Pancreas (tissue), 10 donors: Measurements from ENCODE around the gene PAQR4. TPM values are rescaled to one million over a fixed set of nuclear protein-coding genes. Genes with fewer than 3 reads are reported as not detected.
A peak's percentile ranks its signal among the peaks of the same experiment; 100 is the strongest.

Source experiments
- ATAC-seq, 4 donors: fragments of 200-7000 bp; cut with Tn5 transposase; one replicate each; pipeline versions ENCODE4 v1.8.0 to v1.9.1; 2020; ENCODE audit warnings: mild to moderate bottlenecking in 4 of 4, moderate library complexity in 4 of 4
- DNase-seq, 6 donors: peaks; one replicate each; pipeline ENCODE4 v3.0.0-alpha.2; 2020
- FAIRE-seq: peaks from 2 replicates; lab custom pipeline; 2012; peaks lifted over from hg19 to GRCh38; lab: Jason Lieb, UNC
- H3K27ac ChIP-seq, 4 donors: fragments of 200-600 bp; sonication (generic); 1 replicate in 3 of 4; 2 replicates in 1 of 4; pipeline versions ENCODE4 v1.5.0 to v1.8.0; 2020
- H3K27me3 ChIP-seq, 4 donors: fragments of 200-600 bp; one replicate each; pipeline ENCODE4 v1.8.0; 2021
- H3K36me3 ChIP-seq, 3 donors: fragments of 200-600 bp; sonication (generic) in 1 of 3; one replicate each; pipeline versions ENCODE4 v1.5.0 to v1.8.0; 2020 to 2021
- H3K4me1 ChIP-seq, 3 donors: fragments of 200-600 bp; one replicate each; pipeline ENCODE4 v1.8.0; 2021
- H3K4me3 ChIP-seq, 4 donors: fragments of 200-600 bp; sonication (generic) in 2 of 4; one replicate each; pipeline versions ENCODE4 v1.5.0 to v1.8.0; 2020 to 2021
- H3K9me3 ChIP-seq, 4 donors: fragments of 200-600 bp; one replicate each; pipeline ENCODE4 v1.8.0; 2021
- CTCF ChIP-seq, 4 donors: fragments of 200-600 bp; sonication (generic) in 3 of 4; IDR thresholded peaks; one replicate each; pipeline versions ENCODE4 v1.5.0 to v1.8.0; 2021; ENCODE audit warnings: antibody characterized with exemption in 4 of 4
- WGBS, 2 donors: extraction: QIAGEN DNeasy Blood & Tissue Kit; methylation state at CpG; one replicate each; pipeline ENCODE4 v1.1.7; 2013; 5-methylcytosine and 5-hydroxymethylcytosine counted together
- intact Hi-C, 3 donors: fragments of 100-400 bp; cut with DNase I; formaldehyde crosslinking; loops; one replicate each; pipeline versions ENCODE4 v1.11.1 to v1.14.2; 2022
- polyA plus RNA-seq, 2 donors: library from polyadenylated mRNA; stranded (reverse); fragments of 200-250 nt; gene quantifications; one replicate each; pipeline ENCODE4 v1.2.3, GENCODE V29; 2013
- total RNA-seq, 6 donors: library from RNA; stranded (reverse); fragmentation: NEBNext Ultra II Directional in 4 of 6; extraction: Animal tissue kit (Norgen Biotek cat#: 25700) in 4 of 6; gene quantifications; one replicate each; pipeline versions ENCODE4 v1.2.1 to v1.2.4, GENCODE V29; 2021 to 2023
- donor health status: healthy with polysubstance abuse.
- donor health status: DM: no; HTN: no; CAD: no; lungs with moderate emphysema.
- donor health status: DM: no; HTN: no; CAD: no.
- donor health status: control.
- donor health status: control.
- donor health status: Bipolar disorder and iron deficiency.
- donor health status: DM: yes; HTN: yes; CAD: no.
- donor health status: DM: no; HTN: no; CAD: no.
- donor health status: DM: no; HTN: no; CAD: no.
- donor health status: DM: yes; HTN: yes; CAD: no.

The PAQR4 gene
- total and polyA plus RNA-seq, 8 donors, result 5.3 to 12.5 (median 6.6) TPM

DNA sequence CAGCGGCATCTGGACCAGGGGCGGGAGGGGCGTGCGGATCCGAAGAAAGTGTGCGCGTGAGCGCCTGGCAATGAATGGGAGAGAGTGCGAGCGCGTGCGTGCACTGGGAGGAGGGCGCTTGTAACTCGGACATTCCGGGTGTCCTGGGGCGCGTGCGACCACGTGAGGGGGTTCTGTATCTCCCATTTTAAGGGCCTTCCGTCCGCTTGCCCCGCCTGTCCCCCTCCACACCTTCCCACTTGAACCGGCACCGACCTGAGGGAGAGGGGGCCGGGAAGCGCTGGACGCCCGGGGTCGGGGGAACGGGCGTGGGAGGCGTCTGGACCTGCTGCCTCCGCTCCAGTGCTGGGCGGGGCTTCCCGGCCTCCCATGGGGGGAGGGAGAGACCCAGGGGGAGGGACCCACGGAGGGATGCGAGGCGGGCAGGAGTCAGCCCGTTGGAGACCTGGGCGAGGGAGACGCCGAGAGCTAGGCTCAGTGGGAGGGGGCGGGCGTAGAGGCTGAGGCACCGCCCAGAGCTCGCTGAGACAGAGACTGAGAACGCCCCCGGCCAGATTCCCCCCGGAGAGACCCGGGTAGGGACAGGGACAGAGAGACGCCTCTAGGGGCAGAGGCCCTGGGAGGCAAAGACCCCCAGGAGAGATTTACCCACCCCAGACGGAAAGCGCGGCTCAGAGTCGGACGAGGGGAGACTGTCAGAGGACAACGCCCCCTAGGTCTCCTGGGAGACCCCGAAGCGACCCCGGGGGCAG, 5.2 kb upstream of the PAQR4 start, which contains the start of gene KREMEN2:
Gene KREMEN2 (plus strand): TSS at position 553 of the 752 bp plus-strand sequence. CDS start 246 bp downstream, outside the sequence.
- WGBS, 2 donors, result 1% methylated on average over 54 to 60 of the region's 60 CpGs
- DNase-seq (peak; percentile 30 to 84 (median 43)), ATAC-seq (peak in 1 of 4 donors; percentile 1), FAIRE-seq (no peak)
- H3K27ac ChIP-seq, result no peak within 1 kb of the TSS
- no peak for TF ChIP-seq CTCF (IDR thresholded peaks at IDR 0.05)
- H3K4me3 ChIP-seq, result peak within 1 kb of the TSS in 2 of 4 donors; percentile 30 to 43
- peaks cover 0 to 19% (median 10%) of the 10 kb centered on the region in 4 donors for H3K27me3 ChIP-seq
- H3K4me1 ChIP-seq, result peaks cover 8 to 20% (median 10%) of the 10 kb centered on the region in 3 donors
- intact Hi-C loops, result no loop called here
- H3K36me3 ChIP-seq, result no peaks in the 10 kb centered on the region
- H3K9me3 ChIP-seq, result no peaks in the 10 kb centered on the region

DNA sequence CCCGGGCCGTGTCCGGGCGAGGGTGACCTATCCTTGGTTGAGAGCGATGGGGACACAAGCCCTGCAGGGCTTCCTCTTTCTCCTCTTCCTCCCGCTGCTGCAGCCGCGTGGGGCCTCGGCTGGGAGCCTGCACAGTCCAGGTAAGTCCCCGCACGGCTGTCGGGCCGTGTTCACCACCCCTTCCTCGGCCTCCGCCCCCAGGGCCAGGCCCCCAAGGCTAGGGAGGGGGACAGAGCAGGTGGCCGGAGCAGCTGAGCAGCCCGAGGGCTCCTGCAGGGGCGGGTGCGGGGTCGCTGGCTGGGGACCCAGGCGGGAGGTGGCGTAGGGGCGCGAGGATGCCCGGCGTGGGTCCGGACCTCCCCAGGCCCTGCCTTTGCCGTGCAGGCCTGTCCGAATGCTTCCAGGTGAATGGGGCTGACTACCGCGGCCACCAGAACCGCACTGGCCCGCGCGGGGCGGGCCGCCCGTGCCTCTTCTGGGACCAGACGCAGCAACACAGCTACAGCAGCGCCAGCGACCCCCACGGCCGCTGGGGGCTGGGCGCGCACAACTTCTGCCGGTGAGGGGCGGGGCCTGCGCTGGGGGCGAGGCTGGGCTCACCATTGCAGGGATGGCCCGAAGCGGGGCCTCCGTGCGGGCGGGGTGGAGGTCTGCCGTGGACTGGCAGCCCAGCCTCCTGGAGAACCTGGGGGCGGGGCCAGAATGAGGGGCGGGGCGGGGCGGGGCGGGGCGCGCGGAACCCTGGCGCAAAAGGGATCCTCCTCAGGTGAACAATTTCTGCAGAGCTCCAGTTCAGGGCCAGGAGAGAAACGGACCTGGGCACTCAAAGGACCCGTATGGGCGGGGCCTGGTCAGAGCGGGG, 4.4 kb upstream of the PAQR4 start:
- peaks cover 0 to 19% (median 10%) of the 10 kb centered on the region in 4 donors for H3K27me3 ChIP-seq
- H3K4me3 ChIP-seq, result peak overlapping the region in 2 of 4 donors; percentile 30 to 43
- intact Hi-C loops, result no loop called here
- peak; percentile 41 to 84 (median 65) for DNase-seq
- H3K9me3 ChIP-seq, result no peaks in the 10 kb centered on the region
- FAIRE-seq, result no peak
- H3K36me3 ChIP-seq, result no peaks in the 10 kb centered on the region
- H3K4me1 ChIP-seq, result peaks cover 8 to 20% (median 10%) of the 10 kb centered on the region in 3 donors
- no peak overlapping the region for H3K27ac ChIP-seq
- peak in 2 of 4 donors; percentile 3 to 11 for ATAC-seq
- TF ChIP-seq CTCF (IDR thresholded peaks at IDR 0.05), result no peak
- WGBS, 2 donors, result 1% methylated on average over 54 to 68 of the region's 68 CpGs

- Histone ChIP-seq H3K27me3 (peaks cover 0 to 19% (median 10%) of the 10 kb centered on the region in 4 donors), H3K36me3 (no peaks in the 10 kb centered on the region), H3K4me1 (peaks cover 8 to 29% (median 10%) of the 10 kb centered on the region in 3 donors), H3K9me3 (no peaks in the 10 kb centered on the region), H3K27ac (no peak overlapping the region), H3K4me3 (peak overlapping the region in 3 of 4 donors; percentile 12 to 35 (median 26))
- DNase-seq, result peak in 5 of 6 donors; percentile 3 to 69 (median 22)
- WGBS, 2 donors, result 49 to 59% methylated on average over 33 to 39 of the region's 39 CpGs
- no peak for ATAC-seq
- no peak for FAIRE-seq
- intact Hi-C loops, result no loop called here
- no peak for TF ChIP-seq CTCF (IDR thresholded peaks at IDR 0.05)
These were observed 2.9 kb upstream of the PAQR4 start for GRCh38 chr16:2966043-2966807.

DNA sequence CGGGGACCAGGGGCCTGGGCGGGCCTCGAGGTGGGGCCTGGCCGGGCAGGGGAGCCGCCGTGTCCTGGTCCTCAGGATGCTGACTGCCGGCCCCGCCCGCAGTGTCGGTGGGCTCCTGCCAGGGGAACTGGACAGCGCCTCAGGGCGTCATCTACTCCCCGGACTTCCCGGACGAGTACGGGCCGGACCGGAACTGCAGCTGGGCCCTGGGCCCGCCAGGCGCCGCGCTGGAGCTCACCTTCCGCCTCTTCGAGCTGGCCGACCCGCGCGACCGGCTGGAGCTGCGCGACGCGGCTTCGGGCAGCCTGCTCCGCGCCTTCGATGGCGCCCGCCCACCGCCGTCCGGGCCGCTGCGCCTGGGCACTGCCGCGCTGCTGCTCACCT, 2.3 kb upstream of the PAQR4 start:
- no peaks in the 10 kb centered on the region for H3K36me3 ChIP-seq
- ATAC-seq (peak in 2 of 4 donors; percentile 0 to 11), DNase-seq (peak in 5 of 6 donors; percentile 44 to 89 (median 62)), FAIRE-seq (no peak)
- no peak for TF ChIP-seq CTCF (IDR thresholded peaks at IDR 0.05)
- peaks cover 0 to 19% (median 10%) of the 10 kb centered on the region in 4 donors for H3K27me3 ChIP-seq
- no peaks in the 10 kb centered on the region for H3K9me3 ChIP-seq
- H3K4me1 ChIP-seq, result peaks cover 8 to 29% (median 10%) of the 10 kb centered on the region in 3 donors
- peak overlapping the region in 3 of 4 donors; percentile 12 to 35 (median 26) for H3K4me3 ChIP-seq
- intact Hi-C loops, result no loop called here
- H3K27ac ChIP-seq, result no peak overlapping the region
- 1 to 2% methylated on average over 32 to 46 of the region's 46 CpGs for WGBS, 2 donors
